Measurements from ENCODE around the gene IL1F10.

DNA sequence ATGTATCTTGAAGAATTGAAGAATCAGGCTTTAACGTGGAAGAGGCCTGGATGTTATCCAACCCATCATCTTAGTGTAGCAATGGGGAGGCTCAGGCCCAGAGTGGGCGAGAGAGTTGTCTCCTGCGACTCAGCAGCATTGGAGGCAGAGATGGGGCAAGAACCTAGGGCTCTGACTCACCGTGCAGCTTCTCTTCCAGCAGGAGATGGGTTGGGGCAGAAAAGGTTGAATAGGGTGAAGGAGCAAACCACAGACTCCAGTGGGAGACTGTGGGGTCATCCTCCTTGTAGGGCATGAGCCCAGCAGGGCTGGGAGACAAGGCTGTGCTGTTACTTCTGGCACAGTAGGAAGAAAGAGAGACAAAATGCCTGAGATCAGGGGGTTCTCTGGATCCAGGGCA is 7.4 kb upstream of the IL1F10 start:
- TF ChIP-seq, protein P1, sequence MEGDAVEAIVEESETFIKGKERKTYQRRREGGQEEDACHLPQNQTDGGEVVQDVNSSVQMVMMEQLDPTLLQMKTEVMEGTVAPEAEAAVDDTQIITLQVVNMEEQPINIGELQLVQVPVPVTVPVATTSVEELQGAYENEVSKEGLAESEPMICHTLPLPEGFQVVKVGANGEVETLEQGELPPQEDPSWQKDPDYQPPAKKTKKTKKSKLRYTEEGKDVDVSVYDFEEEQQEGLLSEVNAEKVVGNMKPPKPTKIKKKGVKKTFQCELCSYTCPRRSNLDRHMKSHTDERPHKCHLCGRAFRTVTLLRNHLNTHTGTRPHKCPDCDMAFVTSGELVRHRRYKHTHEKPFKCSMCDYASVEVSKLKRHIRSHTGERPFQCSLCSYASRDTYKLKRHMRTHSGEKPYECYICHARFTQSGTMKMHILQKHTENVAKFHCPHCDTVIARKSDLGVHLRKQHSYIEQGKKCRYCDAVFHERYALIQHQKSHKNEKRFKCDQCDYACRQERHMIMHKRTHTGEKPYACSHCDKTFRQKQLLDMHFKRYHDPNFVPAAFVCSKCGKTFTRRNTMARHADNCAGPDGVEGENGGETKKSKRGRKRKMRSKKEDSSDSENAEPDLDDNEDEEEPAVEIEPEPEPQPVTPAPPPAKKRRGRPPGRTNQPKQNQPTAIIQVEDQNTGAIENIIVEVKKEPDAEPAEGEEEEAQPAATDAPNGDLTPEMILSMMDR (IDR thresholded peaks at IDR 0.05; ENCODE audit: insufficient read depth, low read length) = no peak
- TF ChIP-seq, protein P2, sequence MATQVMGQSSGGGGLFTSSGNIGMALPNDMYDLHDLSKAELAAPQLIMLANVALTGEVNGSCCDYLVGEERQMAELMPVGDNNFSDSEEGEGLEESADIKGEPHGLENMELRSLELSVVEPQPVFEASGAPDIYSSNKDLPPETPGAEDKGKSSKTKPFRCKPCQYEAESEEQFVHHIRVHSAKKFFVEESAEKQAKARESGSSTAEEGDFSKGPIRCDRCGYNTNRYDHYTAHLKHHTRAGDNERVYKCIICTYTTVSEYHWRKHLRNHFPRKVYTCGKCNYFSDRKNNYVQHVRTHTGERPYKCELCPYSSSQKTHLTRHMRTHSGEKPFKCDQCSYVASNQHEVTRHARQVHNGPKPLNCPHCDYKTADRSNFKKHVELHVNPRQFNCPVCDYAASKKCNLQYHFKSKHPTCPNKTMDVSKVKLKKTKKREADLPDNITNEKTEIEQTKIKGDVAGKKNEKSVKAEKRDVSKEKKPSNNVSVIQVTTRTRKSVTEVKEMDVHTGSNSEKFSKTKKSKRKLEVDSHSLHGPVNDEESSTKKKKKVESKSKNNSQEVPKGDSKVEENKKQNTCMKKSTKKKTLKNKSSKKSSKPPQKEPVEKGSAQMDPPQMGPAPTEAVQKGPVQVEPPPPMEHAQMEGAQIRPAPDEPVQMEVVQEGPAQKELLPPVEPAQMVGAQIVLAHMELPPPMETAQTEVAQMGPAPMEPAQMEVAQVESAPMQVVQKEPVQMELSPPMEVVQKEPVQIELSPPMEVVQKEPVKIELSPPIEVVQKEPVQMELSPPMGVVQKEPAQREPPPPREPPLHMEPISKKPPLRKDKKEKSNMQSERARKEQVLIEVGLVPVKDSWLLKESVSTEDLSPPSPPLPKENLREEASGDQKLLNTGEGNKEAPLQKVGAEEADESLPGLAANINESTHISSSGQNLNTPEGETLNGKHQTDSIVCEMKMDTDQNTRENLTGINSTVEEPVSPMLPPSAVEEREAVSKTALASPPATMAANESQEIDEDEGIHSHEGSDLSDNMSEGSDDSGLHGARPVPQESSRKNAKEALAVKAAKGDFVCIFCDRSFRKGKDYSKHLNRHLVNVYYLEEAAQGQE (IDR thresholded peaks at IDR 0.05; ENCODE audit: insufficient replicate concordance, low read depth) = no peak
- TF ChIP-seq GABPA (IDR thresholded peaks at IDR 0.05; ENCODE audit: low read depth) = no peak
- no peak for TF ChIP-seq POLR2AphosphoS5 (IDR thresholded peaks at IDR 0.05; ENCODE audit: low read depth)

All from HL-60 (cell line).